H1 (cell line): ENCODE results near the gene SCG2. TPM values are rescaled to one million over a fixed set of nuclear protein-coding genes. Genes with fewer than 3 reads are reported as not detected.

Source experiments
- CTCF ChIA-PET: fragments of 300-600 bp; sonication (Branson Sonifier 250); formaldehyde crosslinking; loops from one replicate; lab custom pipeline; 2021; ENCODE audit not compliant: partially characterized antibody; lab: Charles Lee
- POLR2A ChIA-PET: fragments of 300-600 bp; sonication (Branson Sonifier 250); formaldehyde crosslinking; loops from one replicate; lab custom pipeline; 2021; ENCODE audit warnings: inconsistent platforms; ENCODE audit not compliant: partially characterized antibody; lab: Charles Lee
- DNase-seq, 2 experiments: peaks; one replicate each; pipeline versions ENCODE4 v3.0.0 to v3.0.0-alpha.2; 2010 to 2022; ENCODE audit warnings: low spot score in 2 of 2, low read depth in 1 of 2, mixed read lengths in 1 of 2
- FAIRE-seq: peaks from 2 replicates; lab custom pipeline; 2011; peaks lifted over from hg19 to GRCh38; lab: Jason Lieb, UNC
- H2AFZ ChIP-seq: 2 replicates; pipeline ENCODE4 v1.8.1; 2012; ENCODE audit warnings: low read length, inconsistent platforms
- H2AK5ac ChIP-seq: 2 replicates; pipeline ENCODE4 v1.6.1; 2013; ENCODE audit warnings: low read depth, low read length
- H2BK120ac ChIP-seq: replicated peaks from 2 replicates; pipeline ENCODE3; 2013; ENCODE audit warnings: low read depth, low read length, inconsistent platforms
- H2BK12ac ChIP-seq: 2 replicates; pipeline ENCODE4 v1.6.1; 2013; ENCODE audit warnings: low read depth, low read length
- H2BK15ac ChIP-seq: 2 replicates; pipeline ENCODE4 v1.6.1; 2013; ENCODE audit warnings: low read length
- H2BK20ac ChIP-seq: 2 replicates; pipeline ENCODE4 v1.6.1; 2013; ENCODE audit warnings: low read length
- H2BK5ac ChIP-seq: 2 replicates; pipeline ENCODE4 v1.6.1; 2013; ENCODE audit warnings: low read depth, low read length
- H3K14ac ChIP-seq: 2 replicates; pipeline ENCODE4 v1.6.1; 2013; ENCODE audit warnings: inconsistent platforms; ENCODE audit not compliant: insufficient read length
- H3K18ac ChIP-seq: 2 replicates; pipeline ENCODE4 v1.6.1; 2013; ENCODE audit warnings: low read length; ENCODE audit errors: extremely low read depth
- H3K23ac ChIP-seq: 2 replicates; pipeline ENCODE4 v1.6.1; 2013; ENCODE audit warnings: inconsistent platforms; ENCODE audit not compliant: insufficient read length
- H3K23me2 ChIP-seq: 2 replicates; pipeline ENCODE4 v1.6.1; 2013; ENCODE audit warnings: low read depth, low read length
- H3K27ac ChIP-seq: 2 replicates; pipeline ENCODE4 v1.6.1; 2011; ENCODE audit warnings: low read depth, low read length, inconsistent platforms
- H3K27me3 ChIP-seq, 4 experiments: replicated peaks in 1 of 4; 1 replicate in 1 of 4; 2 replicates in 3 of 4; pipeline versions ENCODE4 v1.6.1 to v1.8.1; 2011 to 2013; ENCODE audit warnings: low read length in 3 of 4, mild to moderate bottlenecking in 3 of 4, inconsistent platforms in 2 of 4, mixed read lengths in 2 of 4, moderate library complexity in 1 of 4; ENCODE audit not compliant: control insufficient read depth in 3 of 4, insufficient read depth in 3 of 4; ENCODE audit errors: extremely low read depth in 1 of 4
- H3K36me3 ChIP-seq, 4 experiments: 2 replicates each; pipeline versions ENCODE4 v1.6.1 to v1.8.1; 2011 to 2013; ENCODE audit warnings: mild to moderate bottlenecking in 4 of 4, low read length in 3 of 4, moderate library complexity in 2 of 4, control low read depth in 1 of 4, inconsistent platforms in 1 of 4; ENCODE audit not compliant: insufficient read depth in 4 of 4, control insufficient read depth in 2 of 4
- H3K4ac ChIP-seq: replicated peaks from 2 replicates; pipeline ENCODE3; 2013; ENCODE audit warnings: low read length, low read depth, mixed read lengths, inconsistent platforms; ENCODE audit not compliant: insufficient read length
- H3K4me1 ChIP-seq, 4 experiments: replicated peaks in 1 of 4; 1 replicate in 1 of 4; 2 replicates in 3 of 4; pipeline versions ENCODE4 v1.6.1 to v1.8.1; 2011 to 2013; ENCODE audit warnings: low read length in 3 of 4, inconsistent platforms in 2 of 4, mixed read lengths in 1 of 4; ENCODE audit not compliant: insufficient read depth in 4 of 4, control insufficient read depth in 3 of 4
- H3K4me2 ChIP-seq, 2 experiments: 2 replicates each; pipeline versions ENCODE4 v1.6.1 to v1.8.1; 2011 to 2013; ENCODE audit warnings: low read depth in 2 of 2, low read length in 2 of 2, control low read depth in 1 of 2, inconsistent platforms in 1 of 2, mild to moderate bottlenecking in 1 of 2; ENCODE audit not compliant: insufficient read depth in 1 of 2
- H3K4me3 ChIP-seq, 4 experiments: fragments of 200-600, 300-600 bp in 1 of 4; sonication (generic), shearing (Covaris generic), sonication (Bioruptor Twin) in 1 of 4; 2 replicates each; pipeline versions ENCODE4 v1.5.1 to v1.8.1; 2011 to 2016; ENCODE audit warnings: low read length in 4 of 4, low read depth in 3 of 4, control low read depth in 2 of 4, inconsistent platforms in 2 of 4, mild to moderate bottlenecking in 2 of 4, mixed read lengths in 1 of 4, moderate library complexity in 1 of 4; ENCODE audit not compliant: insufficient read depth in 2 of 4; ENCODE audit errors: extremely low read depth in 1 of 4
- H3K56ac ChIP-seq: replicated peaks from 2 replicates; pipeline ENCODE3; 2013; ENCODE audit warnings: low read depth, mild to moderate bottlenecking, mixed read lengths, low read length, inconsistent platforms; ENCODE audit not compliant: insufficient read length
- H3K79me1 ChIP-seq: 2 replicates; pipeline ENCODE4 v1.6.1; 2013; ENCODE audit warnings: low read depth, low read length, control low read depth
- H3K79me2 ChIP-seq, 2 experiments: 2 replicates each; pipeline versions ENCODE4 v1.6.1 to v1.8.1; 2012 to 2013; ENCODE audit warnings: low read length in 2 of 2, mild to moderate bottlenecking in 2 of 2, inconsistent platforms in 1 of 2; ENCODE audit not compliant: insufficient read depth in 2 of 2, control insufficient read depth in 1 of 2
- H3K9ac ChIP-seq, 4 experiments: replicated peaks in 1 of 4; 1 replicate in 1 of 4; 2 replicates in 3 of 4; pipeline versions ENCODE4 v1.6.1 to v1.8.1; 2011 to 2013; ENCODE audit warnings: low read depth in 3 of 4, low read length in 3 of 4, control low read depth in 2 of 4, mild to moderate bottlenecking in 2 of 4, moderate library complexity in 2 of 4, inconsistent platforms in 1 of 4; ENCODE audit errors: extremely low read depth in 1 of 4
- H3K9me3 ChIP-seq, 2 experiments: 2 replicates each; pipeline versions ENCODE4 v1.6.1 to v1.8.1; 2012 to 2013; ENCODE audit warnings: mild to moderate bottlenecking in 2 of 2, moderate library complexity in 2 of 2, control low read depth in 1 of 2, inconsistent platforms in 1 of 2, low read depth in 1 of 2, low read length in 1 of 2, mixed read lengths in 1 of 2; ENCODE audit not compliant: insufficient read depth in 2 of 2
- H4K20me1 ChIP-seq, 2 experiments: replicated peaks in 1 of 2; 2 replicates each; pipeline versions ENCODE3 to v1.8.1; 2011 to 2013; ENCODE audit warnings: inconsistent platforms in 2 of 2, low read length in 2 of 2, mild to moderate bottlenecking in 1 of 2; ENCODE audit not compliant: insufficient read depth in 2 of 2, control insufficient read depth in 1 of 2
- H4K5ac ChIP-seq: 2 replicates; pipeline ENCODE4 v1.6.1; 2013; ENCODE audit warnings: low read length, low read depth, mixed read lengths, inconsistent platforms; ENCODE audit not compliant: insufficient read length
- H4K8ac ChIP-seq: 2 replicates; pipeline ENCODE4 v1.8.0; 2013; ENCODE audit warnings: mild to moderate bottlenecking, moderate library complexity, low read length, inconsistent platforms; ENCODE audit not compliant: insufficient read depth; ENCODE audit errors: extremely low read depth
- H4K91ac ChIP-seq: replicated peaks from 2 replicates; pipeline ENCODE3; 2013; ENCODE audit warnings: low read length, mixed read lengths, inconsistent platforms; ENCODE audit not compliant: insufficient read length
- BACH1 ChIP-seq: IDR thresholded peaks from 2 replicates; pipeline ENCODE4 v1.6.1; 2012; ENCODE audit warnings: low read length, improper control_type of control experiment
- BCL11A ChIP-seq, 2 experiments: IDR thresholded peaks; one replicate each; pipeline ENCODE4 v1.6.1; 2011; ENCODE audit warnings: low read depth in 2 of 2, low read length in 2 of 2, mild to moderate bottlenecking in 2 of 2
- BRCA1 ChIP-seq: IDR thresholded peaks from 2 replicates; pipeline ENCODE4 v1.6.1; 2012; ENCODE audit warnings: low read depth, low read length, improper control_type of control experiment
- CEBPB ChIP-seq: IDR thresholded peaks from 2 replicates; pipeline ENCODE4 v1.6.1; 2012; ENCODE audit warnings: low read depth, low read length
- CTBP2 ChIP-seq: IDR thresholded peaks from 2 replicates; pipeline ENCODE4 v1.7.0; 2011; ENCODE audit warnings: borderline replicate concordance, mild to moderate bottlenecking, moderate library complexity, mixed read lengths, low read length; ENCODE audit not compliant: insufficient read depth, insufficient read length
- GTF2F1 ChIP-seq: IDR thresholded peaks from 2 replicates; pipeline ENCODE4 v1.6.1; 2012; ENCODE audit warnings: low read depth, low read length, improper control_type of control experiment, borderline replicate concordance
- PHF8 ChIP-seq: fragments of 200-600 bp; sonication (generic); conservative IDR thresholded peaks from 2 replicates; pipeline ENCODE4 v1.7.1; 2012; ENCODE audit warnings: low read depth, mild to moderate bottlenecking, inconsistent platforms, low read length, moderate library complexity
- SIRT6 ChIP-seq: IDR thresholded peaks from one replicate; pipeline ENCODE4 v1.7.1; 2012; ENCODE audit warnings: low read length, inconsistent platforms
- SIX5 ChIP-seq: IDR thresholded peaks from 2 replicates; pipeline ENCODE4 v1.6.1; 2011; ENCODE audit warnings: mild to moderate bottlenecking, low read depth, low read length
- SRF ChIP-seq: IDR thresholded peaks from 2 replicates; pipeline ENCODE4 v1.6.1; 2011; ENCODE audit warnings: mild to moderate bottlenecking, low read depth, low read length, moderate library complexity
- TAF7 ChIP-seq: optimal IDR thresholded peaks from 2 replicates; pipeline ENCODE3; 2011; ENCODE audit warnings: low read depth, mild to moderate bottlenecking, inconsistent platforms, low read length, moderate library complexity, borderline replicate concordance
- TCF12 ChIP-seq: IDR thresholded peaks from 2 replicates; pipeline ENCODE4 v1.6.1; 2011; ENCODE audit warnings: low read depth, mild to moderate bottlenecking, low read length
- TEAD4 ChIP-seq: IDR thresholded peaks from 2 replicates; pipeline ENCODE4 v1.6.1; 2012; ENCODE audit warnings: low read depth, low read length, inconsistent platforms, mixed read lengths
- WGBS, 2 experiments: shearing (Covaris generic) in 1 of 2; methylation state at CpG; one replicate each; pipeline versions ENCODE4 v1.1.6 to v1.1.7; 2013 to 2015; ENCODE audit warnings: low lambda C conversion rate in 2 of 2, mixed read lengths in 2 of 2, inconsistent platforms in 1 of 2, low coverage in 1 of 2, missing lambda C conversion rate in 1 of 2; ENCODE audit not compliant: insufficient replicate concordance in 2 of 2, insufficient coverage in 1 of 2, insufficient read length in 1 of 2; ENCODE audit errors: extremely low coverage in 1 of 2, missing lambda C conversion rate in 1 of 2; 5-methylcytosine and 5-hydroxymethylcytosine counted together
- polyA plus RNA-seq, 7 experiments: library from polyadenylated mRNA; depleted of rRNA in 3 of 7; stranded (reverse) in 5 of 7; unstranded in 2 of 7; fragments of >200 nt in 5 of 7; fragments of 200-250 nt in 2 of 7; gene quantifications; 1 replicate in 5 of 7; 2 replicates in 1 of 7; 4 replicates in 1 of 7; pipeline versions ENCODE4 v1.2.1 to v1.2.3, GENCODE V29; 2011 to 2013; ENCODE audit warnings: missing spikeins in 2 of 7, mixed read lengths in 2 of 7
- total RNA-seq: library from RNA; stranded (reverse); fragmentation: NEBNext Ultra II Directional; extraction: Animal tissue kit (Norgen Biotek cat#: 25700); gene quantifications from 2 replicates; pipeline ENCODE4 v1.2.1, GENCODE V29; 2021

SCG2 gene
- total and polyA plus RNA-seq, 2 of the 8 experiments (the other 6 are each of a cell fraction or from before 2014, with no cell fraction given): 0.54 to 1.0 TPM

DNA sequence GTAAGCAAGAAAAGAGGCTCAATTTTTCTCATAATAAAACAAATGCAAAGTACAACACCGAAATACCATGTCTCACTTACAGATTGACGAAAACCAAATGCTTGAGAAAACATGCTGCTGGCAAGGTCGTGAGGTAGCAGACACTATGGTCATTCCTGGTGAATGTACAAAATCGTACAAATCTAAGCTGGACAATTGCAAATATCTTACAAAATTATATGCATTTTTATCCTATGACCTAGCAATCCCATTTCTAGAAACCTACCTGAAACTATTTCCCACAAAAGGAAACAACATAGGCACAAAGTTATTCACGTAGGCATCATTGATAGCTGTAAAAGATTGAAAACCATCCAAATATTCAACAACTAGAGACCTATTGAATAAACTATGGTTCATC lies 54.0 kb downstream of the SCG2 start:
- TF ChIP-seq BRCA1 (no peak), TAF7 (no peak), BCL11A (IDR thresholded peaks at IDR 0.05; ENCODE audit: low read depth in 2 of 2, low read length in 2 of 2) (no peak), PHF8 (no peak), GTF2F1 (no peak), CEBPB (no peak), TEAD4 (no peak), SRF (no peak), TCF12 (no peak), CTBP2 (no peak), SIRT6 (no peak), SIX5 (no peak), BACH1 (no peak)
- Histone ChIP-seq H3K23me2 (no peaks in the 10 kb centered on the region), H3K36me3 (no peaks in the 10 kb centered on the region), H2BK15ac (no peak overlapping the region), H2AK5ac (no peak overlapping the region), H3K79me2 (no peaks in the 10 kb centered on the region), H2AFZ (no peak overlapping the region), H2BK12ac (no peak overlapping the region), H3K14ac (no peak overlapping the region), H4K5ac (no peak overlapping the region), H3K23ac (no peak overlapping the region), H3K18ac (no peak overlapping the region), H4K20me1 (no peaks in the 10 kb centered on the region), H3K4ac (no peak overlapping the region), H3K9me3 (no peaks in the 10 kb centered on the region), H3K4me1 (no peaks in the 10 kb centered on the region), H4K8ac (no peak overlapping the region), H3K56ac (no peak overlapping the region), H2BK20ac (no peak overlapping the region), H2BK120ac (no peak overlapping the region), H3K27ac (no peak overlapping the region), H3K9ac (no peak overlapping the region), H3K79me1 (no peaks in the 10 kb centered on the region), H2BK5ac (no peak overlapping the region), H3K4me3 (no peak overlapping the region), H3K4me2 (no peak overlapping the region), H4K91ac (no peak overlapping the region), H3K27me3 (no peaks in the 10 kb centered on the region)
- WGBS, 2 experiments: 79% methylated on average over 5 of the region's 5 CpGs; no CpG with 5 or more reads in 1 of the 2 experiments
- ChIA-PET CTCF (interaction anchor here (0.9 kb wide), 1 partner anchor 63 kb away, joined by 3 read pairs; no protein-coding TSS in a partner anchor), POLR2A (no interaction called here)
- DNase-seq (no peak), FAIRE-seq (no peak)
